Inflammatory macrophage (primary cell): Measurements from ENCODE around the gene CXCL8.
"Not testable (repeated sequence)": the region's sequence is repeated elsewhere in the genome, so short reads cannot be mapped to it uniquely, and the experiment has no call there.

Experiments
- DNase-seq, 2 donors: peaks; one replicate each; pipeline ENCODE4 v3.0.0-alpha.2; 2020 to 2022
- total RNA-seq, 18 experiments: gene quantifications; one replicate each; lab custom pipeline; 2026; ENCODE audit warnings: mixed read lengths in 6 of 18, inconsistent platforms in 2 of 18; lab: John Stamatoyannopoulos, UW

The CXCL8 gene
- 5.8 to 8,713 (median 58.2) reads per million in 18 experiments for total RNA-seq

DNA sequence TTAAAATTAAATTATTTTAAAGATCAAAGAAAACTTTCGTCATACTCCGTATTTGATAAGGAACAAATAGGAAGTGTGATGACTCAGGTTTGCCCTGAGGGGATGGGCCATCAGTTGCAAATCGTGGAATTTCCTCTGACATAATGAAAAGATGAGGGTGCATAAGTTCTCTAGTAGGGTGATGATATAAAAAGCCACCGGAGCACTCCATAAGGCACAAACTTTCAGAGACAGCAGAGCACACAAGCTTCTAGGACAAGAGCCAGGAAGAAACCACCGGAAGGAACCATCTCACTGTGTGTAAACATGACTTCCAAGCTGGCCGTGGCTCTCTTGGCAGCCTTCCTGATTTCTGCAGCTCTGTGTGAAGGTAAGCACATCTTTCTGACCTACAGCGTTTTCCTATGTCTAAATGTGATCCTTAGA is at the start of gene CXCL8:
Gene CXCL8 (plus strand): TSS at position 217 of the 426 bp plus-strand sequence. CDS start 90 bp downstream, at position 307.
- DNase-seq: peak; percentile 63 to 79

DNA sequence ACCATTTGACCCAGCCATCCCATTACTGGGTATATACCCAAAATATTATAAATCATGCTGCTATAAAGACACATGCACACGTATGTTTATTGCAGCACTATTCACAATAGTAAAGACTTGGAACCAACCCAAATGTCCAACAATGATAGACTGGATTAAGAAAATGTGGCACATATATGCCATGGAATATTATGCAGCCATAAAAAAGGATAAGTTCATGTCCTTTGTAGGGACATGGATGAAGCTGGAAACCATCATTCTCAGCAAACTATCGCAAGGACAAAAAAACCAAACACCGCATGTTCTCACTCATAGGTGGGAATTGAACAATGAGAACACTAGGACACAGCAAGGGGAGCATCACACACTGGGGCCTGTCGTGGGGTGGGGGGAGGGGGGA is 49.2 kb upstream of the CXCL8 start:
- DNase-seq: not testable (repeated sequence)

DNA sequence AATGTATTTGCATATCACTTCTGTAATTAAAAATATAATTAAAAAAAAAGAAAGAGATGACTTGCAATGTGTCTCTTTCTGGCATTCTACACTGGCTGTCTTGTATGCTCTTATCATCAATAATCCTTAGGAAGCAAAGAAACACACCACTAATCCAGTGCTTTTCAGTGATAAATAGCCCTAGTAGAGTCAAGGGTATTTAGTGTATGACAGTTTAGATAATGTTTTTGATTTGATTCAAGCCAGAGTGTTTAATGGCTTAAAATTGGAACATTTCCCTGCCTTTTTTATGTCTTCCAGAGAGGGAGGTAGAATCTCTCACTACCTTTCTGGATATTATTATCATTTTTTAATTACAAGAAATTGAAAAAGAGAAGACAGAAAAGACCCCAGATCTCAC is 48.6 kb upstream of the CXCL8 start:
- no peak for DNase-seq

DNA sequence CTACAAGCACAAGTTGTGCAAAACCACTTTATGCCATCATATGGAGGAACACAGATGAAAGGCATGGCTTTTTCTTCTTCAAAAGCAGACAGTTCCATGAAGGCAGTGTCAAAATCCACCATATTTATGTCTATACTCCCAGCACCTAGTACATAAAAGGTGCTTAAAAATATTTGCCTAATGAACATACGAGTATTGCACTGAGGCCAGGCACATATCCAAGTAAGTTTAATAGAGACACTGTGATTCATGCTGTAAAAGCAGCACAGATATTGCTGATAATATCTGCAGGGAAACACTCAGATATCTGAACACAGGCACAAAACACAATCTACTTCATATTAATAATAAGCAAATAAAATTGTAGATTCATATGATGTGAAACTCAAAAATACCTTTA is 48.1 kb upstream of the CXCL8 start:
- no peak for DNase-seq

DNA sequence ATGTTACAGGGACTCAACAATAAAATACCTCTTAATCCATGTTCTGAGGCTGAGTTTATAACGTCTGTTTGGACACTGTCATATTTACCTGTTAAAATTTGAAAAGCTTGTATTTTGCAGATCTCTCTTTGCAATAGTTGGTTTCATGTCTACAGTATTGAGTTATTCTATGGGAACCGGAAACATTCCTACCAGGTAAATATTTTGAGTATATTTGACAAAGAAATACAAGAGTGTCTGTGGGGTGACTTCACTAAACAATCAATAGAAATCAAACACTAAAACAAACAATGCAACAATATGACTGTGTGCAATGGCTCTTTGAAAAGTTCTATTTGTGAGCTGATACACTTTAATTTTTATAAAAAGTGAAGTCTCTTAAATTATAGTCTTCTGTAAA is 47.7 kb upstream of the CXCL8 start:
- DNase-seq: no peak

DNA sequence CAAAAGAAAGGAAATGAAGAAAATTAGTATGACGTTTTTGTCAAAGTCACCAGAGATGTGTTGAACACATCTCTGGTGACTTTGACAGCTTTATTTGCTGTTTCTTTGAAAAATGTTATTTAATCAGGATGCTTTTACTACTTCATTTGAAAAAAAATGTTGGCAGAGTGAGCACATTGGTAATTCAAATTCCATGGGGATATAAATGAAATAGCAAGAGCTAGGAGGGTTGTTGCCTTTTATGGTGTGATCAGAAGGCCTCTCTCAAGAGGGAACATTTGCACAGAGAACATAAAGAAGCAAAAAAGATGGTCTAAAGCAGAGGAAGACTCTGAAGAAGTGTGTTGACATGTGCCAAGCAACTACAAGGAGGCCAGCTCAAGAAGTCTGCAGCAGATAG is 46.6 kb upstream of the CXCL8 start:
- DNase-seq: no peak

DNA sequence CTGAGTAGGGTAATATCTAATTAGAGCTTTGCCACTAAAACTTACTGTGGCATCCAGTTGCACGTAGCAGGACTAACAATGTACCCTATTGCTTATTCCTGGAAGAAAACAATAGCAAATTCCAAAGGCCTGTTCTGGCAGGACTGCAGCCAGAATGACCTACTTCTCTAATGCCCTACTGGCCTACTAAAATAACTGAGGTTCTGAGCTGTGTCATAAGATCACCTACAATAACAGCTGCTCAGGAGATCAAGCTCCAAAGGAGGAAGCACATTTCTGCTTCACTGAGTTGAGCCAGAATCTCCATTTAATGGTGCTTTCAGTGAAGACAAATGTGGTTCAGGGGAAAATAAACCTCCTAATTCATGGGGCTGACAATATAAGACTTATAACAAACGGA is 42.2 kb upstream of the CXCL8 start:
- DNase-seq: peak; percentile 19 to 47

DNA sequence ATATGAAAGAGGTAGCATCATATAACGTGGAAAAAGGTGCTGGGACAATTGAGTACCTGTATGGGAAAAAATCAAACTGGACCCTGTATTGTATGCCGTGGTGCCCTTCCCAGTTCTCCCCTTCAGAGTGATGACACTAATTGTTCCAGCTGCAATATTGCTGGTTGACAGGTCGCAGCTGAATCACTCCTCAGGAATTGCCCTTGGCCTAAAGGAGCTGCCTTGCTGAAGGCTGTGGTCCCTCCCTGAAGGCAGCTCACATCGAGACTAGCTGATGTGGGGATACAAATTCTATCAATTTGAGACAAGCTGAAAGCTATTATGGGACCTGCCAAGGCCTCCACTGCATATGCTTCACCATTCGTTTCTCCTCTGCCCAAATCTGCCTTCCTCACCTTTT is 39.3 kb upstream of the CXCL8 start:
- no peak for DNase-seq

DNA sequence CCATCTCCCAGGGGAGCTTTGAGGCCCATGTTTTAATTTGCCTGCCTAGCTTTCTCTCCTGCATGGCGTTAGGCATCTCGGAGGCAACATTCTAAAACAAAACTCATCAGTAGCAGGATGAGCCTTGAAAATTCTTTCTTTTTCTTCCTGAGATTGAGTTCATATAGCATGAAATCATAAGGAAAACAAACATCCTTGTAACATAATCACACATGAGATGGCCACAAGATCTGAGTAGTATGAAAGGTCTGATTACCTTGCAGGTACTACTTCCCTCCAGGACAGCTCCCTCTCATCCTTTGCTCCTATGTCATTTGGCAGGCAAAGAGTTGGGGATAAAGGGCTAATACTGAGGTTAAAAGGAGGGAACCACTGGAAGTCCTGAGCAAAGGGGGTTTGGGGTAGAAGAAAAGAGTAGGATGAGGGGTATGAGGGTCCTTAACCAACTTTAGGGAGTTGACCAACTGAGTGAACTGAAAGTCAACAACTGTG is 37.5 kb upstream of the CXCL8 start:
- no peak for DNase-seq

DNA sequence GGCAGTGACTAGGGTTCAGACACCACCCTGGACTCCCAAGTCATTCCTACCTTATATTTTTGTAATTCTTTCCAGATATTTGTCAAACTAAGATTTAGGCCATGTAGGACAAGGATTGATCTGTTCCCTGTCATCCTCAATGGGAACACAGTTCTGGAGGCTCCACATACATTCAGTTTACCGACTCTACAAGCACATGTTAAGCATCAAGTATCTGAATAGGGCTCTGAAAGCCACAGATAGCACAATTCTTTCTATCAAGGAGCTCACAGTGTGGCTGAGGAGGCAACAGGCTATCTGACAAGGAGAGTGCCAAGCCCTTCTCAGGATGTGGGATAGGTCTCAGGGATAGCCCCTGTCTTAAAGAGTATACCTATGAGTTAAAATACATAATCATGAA is 37.0 kb upstream of the CXCL8 start:
- no peak for DNase-seq

DNA sequence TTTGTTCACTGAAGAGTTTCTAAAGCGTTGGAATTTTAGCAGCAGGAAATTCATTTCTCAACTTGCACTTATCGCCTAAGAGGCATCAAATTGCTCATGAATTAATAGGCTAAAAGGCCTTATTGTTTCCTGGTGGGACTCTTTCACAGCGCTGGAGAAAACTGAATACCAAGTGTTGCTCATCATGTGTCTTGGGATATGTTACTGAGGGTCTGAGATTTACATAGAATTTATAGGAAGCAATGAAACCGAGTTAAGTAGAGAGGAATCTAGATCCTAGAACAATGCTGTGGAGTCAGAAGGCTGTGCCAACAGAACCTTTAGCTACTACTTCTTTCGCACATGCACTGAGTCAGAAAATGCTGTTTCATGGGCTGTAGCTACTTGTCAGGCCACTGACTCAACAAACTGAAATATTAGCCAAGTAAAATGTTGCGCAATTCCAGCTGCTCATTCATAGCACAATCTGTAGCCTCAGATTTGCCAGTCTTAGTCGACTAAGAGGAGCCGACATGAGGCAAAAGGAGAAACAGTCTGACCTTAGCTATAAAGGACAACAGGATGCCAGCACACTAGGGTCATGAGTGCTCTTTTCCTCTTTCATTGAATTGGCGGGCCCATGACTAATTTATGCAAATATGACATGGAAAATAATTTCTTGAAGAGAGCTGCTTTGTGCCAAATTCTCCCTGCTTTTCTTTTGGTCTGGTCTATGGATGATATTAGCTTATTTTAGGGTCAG is 35.9 kb upstream of the CXCL8 start:
- peak; percentile 98 to 100 for DNase-seq

DNA sequence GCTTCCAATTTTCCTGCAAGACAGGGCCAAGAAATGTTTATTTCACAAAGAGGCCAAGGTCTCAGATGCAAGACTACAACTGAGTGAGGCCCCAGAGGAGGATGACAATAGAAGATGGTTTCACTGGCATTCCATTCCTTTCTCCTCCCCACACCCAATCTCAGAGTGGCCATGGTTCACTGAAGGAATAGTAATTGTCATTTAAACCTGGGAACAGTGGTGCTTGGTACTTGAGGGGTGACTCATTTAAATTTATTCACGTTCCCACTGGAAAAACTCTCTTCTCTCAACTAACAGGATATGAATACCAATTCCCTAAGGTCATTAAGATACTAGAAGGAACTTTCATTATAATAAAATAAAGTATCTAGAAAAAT is 35.3 kb upstream of the CXCL8 start:
- no peak for DNase-seq

DNA sequence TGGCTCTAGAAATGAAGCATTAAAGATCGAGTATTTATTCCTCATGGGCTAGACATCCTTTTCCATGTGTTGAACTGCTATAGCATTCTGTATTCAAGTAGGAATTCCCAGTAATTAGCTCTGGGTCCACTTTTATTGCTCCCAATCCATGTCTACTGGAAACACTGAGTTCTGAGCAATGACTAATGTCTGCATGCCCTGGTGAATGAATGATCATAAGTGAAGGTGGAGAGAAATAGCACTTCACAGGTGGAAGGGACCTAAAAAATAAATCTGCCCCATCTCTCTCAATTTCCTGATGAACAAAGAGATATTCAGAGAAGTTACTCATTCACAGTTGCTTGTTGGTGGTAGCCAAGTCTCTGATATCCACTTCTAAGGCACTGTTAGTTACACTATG is 34.6 kb upstream of the CXCL8 start:
- DNase-seq: no peak

DNA sequence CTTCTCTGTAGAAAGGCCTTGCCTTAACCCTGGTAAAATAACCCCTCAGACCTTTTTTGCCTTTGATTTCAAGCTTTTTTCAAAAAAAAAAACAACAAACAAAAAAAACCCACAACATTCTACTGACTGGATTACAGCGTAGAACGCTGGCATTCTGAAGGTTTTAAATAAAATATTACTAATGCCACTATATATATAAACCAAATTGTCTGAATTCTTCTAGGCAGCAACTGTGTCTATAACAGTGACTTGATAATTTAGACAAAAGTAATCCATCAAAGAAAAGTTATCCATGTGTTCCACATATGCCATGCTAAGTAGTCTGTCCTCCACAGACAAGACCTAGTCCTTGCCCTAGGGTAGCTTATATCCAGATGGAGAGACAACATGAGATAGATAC is 33.6 kb upstream of the CXCL8 start:
- DNase-seq: no peak

DNA sequence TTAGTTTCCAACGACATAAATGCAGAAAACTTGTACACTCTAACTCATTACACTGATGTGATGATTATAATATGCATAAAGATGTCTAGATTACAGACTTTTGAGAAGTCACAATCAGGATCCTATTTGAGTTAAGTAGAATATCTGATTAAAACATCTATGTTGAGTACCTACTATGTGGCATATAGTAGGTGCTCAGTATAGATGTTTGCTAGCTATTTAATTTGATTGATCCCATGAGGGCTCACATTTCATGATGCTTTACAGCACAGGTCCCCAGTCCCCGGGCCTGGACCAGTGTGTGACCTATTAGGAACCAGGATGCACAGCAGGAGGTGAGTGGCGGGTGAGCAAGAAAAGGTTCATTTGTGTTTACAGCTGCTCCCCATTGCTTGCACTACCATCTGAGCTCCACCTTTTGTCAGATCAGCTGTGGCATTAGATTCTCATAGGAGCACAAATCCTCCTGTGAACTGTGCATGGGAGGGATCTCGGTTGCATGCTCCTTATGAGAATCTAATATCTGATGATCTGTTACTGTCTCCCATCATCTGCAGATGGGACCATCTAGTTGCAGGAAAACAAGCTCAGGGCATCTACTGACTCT is 33.0 kb upstream of the CXCL8 start:
- DNase-seq: no peak

DNA sequence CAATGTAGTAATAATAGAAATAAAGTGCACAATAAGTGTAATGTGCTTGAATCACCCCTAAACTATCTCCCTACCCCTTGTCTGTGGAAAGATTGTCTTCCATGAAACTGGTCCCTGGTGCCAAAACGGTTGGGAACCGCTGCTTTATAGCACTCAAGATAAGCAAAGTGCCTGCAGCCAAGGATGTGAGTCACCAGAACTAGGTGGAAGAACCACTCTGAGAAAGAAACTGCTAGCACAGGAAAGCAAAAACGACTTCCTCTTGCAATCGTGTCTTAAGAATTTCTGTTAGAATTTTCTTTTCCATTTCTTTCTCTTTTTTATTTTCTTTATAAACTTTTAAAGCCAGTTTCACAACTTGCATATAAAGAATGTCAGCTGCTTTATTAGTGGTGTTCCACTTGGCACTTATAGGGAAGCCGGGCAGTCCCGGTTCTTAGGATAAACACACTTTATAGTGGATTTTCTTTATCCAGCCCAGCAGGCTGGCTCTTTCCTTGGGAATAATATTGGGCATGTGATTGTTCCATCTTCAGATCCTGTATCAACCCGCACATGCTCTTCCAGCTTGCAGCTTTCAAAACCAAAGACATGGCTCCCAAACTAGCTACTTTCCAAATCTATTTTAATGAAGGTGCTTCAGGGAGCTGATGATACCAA is 32.3 kb upstream of the CXCL8 start:
- peak; percentile 59 to 64 for DNase-seq

DNA sequence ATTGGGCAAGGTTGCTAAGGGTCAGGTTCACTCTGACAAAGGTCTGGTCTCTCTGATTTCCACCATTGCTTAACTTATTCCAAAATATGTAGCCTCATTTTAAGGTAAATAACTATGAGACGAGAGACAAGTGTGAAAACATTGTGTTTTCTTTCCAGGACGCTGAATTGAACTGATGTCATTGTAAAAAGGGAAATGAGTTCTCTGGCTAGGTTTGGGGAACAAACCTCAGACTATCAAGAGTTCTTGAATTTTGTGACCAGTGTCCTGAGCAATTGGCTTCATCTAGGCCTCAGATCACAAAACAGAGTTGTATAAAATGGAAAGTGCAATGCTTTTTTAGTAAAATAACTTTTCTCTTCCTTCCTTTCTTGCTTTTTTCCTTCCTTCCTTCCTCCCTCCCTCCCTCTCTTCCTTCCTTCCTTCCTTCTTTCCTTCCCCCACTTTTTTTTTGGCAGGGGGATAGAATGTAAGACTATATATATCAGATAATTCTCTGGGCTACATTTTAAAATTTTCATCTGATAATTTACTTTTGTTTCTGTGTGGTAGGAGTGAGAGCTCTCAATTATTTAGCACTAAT is 30.8 kb upstream of the CXCL8 start:
- peak; percentile 71 to 82 for DNase-seq

DNA sequence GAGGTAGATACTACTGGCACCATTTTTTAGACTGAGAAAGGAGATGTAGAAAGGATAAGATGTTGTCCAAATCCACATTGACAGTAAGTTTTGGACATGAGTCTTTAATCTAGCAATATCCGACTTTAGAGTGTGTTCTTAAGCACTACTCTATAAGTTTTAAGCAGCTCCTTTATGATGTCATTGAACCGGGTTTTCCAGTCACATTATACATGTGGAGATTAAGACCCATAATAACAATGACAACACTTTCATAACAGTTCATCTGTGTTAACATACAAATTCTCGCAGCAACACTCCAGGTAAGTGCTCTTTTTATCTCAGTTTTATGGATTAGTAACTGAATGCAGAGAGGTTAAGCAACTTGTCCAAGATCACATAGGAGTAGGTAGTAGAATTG is 30.3 kb upstream of the CXCL8 start:
- no peak for DNase-seq

DNA sequence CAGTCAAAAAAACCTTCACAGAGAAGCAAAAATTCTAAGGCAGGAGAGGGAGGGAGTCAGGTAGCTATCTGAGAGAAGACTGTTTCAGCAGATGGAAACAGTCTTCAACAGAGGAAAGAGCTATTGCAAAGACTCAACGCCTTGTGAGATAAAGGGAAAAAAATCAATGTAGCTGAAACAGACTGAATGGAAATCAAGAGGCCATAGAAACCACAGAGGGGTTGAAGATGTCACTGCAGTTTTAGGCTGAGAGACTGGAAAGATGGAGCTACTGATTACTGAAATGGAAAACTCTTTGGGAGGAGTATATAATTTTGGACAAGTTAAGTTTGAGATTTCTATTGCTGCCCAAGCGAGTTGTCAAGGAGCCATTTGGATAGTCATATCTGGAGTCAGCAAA is 28.4 kb upstream of the CXCL8 start:
- no peak for DNase-seq

DNA sequence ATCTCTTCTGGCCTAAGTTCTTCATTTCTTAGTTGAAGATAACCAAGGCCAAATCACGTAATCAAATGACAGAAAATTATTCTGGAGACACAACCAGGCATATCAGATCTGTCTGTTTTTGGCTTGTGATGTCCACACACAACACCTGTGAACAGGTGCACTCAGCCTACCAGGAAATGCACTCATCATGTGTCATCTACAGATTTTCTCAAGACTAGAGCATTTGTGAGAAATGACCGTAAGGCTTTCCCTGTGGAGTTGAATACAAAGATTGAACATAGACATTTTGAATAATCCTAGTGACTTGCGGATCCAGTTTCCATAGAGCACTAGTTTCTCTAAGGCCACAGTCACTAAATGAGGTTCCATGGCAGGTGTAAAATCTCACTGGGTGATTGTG is 26.7 kb upstream of the CXCL8 start:
- no peak for DNase-seq

DNA sequence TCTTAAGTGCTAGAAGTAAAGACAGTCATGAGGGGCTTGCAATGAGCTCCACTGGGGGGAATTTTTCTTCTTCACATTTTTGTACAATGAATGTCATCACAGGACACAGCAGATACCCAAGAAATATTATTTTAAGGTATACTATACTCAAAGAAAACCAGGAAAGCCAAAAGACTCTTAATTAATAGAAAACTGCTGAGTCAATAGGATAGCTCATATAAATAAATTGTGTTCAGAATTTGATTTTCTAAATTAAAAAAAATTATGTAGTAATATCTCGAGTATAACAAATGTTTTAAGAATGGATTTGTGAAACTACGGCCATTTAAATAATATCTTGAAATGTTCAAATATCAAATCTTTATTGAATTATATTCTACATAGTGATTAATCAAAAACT is 25.7 kb upstream of the CXCL8 start:
- DNase-seq: no peak

DNA sequence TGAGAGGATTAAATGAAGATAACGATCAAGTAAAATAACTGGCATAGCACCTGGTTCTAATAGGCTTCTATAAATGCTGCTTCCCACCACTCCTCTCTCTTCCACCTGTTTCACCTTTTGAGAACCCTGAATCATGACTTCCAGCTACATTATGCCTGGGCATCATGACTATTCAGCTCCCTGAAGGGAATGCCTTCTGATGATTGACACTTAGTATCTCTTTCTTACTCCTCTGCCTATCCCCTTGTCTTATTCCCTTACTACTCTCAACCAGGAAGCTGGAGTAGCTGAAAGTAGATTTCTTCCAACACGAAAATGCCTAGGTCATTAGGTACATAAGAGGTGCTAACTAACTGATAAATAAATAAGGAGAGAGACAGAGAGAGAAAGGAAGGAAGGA is 24.7 kb upstream of the CXCL8 start:
- DNase-seq: no peak
